ENCODE results near the gene P2RX5.

P2RX5 gene

DNA sequence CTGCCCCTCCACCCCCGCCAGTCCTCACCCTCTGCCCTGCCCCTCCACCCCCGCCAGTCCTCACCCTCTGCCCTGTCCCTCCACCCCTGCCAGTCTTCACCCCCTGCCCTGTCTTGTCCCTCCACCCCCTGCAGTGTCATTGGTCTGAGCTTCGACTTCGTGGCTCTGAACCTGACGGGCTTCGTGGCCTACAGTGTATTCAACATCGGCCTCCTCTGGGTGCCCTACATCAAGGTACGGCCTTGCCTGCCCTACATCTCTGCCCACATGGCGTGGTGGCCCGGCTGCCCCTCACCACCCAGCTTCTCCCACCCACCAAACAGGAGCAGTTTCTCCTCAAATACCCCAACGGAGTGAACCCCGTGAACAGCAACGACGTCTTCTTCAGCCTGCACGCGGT, 39.6 kb downstream of the P2RX5 start:
- no peak for DNase-seq

- DNase-seq, result no peak
Measured at GRCh38 chr17:3655766-3656165, 40.2 kb downstream of the P2RX5 start.

DNA sequence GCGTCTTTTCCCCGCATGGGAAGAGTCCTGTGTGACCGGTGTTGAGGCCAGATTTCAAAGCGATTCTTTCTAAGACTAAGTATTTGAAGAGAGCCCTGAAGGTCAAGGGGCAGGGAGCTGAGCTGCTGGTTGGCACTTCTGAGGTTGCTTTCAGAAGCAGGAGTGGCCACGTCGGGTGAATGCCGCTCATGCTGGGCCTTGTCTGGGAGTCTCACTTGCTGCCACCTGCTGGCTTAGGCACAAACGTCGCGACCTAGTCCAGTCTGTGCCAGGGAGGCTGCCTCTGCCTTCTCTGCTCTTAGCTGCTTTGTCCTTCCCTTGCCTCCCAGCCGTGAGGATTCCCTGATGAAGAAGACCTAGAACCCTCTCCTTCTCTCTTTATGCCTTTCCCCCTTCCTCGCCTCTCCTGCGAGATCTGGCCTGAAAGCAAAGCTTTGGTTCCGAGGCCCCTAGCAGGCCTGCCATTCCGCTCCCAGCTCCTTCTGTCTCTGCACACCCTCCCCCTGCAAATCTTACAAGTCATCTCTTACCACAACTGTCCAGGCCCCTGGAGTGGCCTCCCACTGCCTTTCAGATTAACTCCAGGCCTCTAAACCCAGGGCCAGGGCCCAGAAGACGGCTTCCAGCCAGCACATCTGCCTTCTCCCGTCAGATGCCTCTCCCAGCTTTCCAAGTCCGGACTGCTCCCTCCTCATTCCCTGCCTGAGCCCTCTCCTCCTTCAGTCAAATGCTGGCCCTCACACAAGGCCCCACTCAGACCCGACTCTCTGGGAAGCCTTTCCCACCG, 48.0 kb downstream of the P2RX5 start:
- no peak for DNase-seq

- DNase-seq, result no peak
Measured at GRCh38 chr17:3647251-3647650, 48.7 kb downstream of the P2RX5 start.

- no peak for DNase-seq
Measured at GRCh38 chr17:3645310-3645709, 50.6 kb downstream of the P2RX5 start.

DNA sequence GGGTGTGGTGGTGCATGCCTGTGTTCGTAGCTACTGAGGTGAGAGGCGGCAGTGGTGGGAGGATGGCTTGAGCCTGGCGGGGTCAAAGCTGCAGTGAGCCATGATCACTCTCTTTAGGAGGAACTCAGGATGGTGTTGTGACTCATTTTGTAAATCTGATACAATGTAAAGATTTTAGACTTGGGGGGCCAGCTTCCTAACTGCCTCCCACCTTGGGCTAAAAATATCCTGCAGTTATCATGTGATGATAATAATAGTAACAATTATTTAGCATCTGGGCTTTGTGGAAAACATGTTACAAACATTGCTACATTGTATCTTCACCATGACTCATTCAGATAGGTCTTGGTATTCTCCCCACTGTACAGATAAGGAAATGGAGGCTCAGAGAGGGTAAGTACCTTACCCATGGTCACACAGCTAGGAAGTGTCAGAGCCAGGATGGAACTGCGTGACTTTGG, 52.0 kb downstream of the P2RX5 start:
- DNase-seq, result no peak

DNA sequence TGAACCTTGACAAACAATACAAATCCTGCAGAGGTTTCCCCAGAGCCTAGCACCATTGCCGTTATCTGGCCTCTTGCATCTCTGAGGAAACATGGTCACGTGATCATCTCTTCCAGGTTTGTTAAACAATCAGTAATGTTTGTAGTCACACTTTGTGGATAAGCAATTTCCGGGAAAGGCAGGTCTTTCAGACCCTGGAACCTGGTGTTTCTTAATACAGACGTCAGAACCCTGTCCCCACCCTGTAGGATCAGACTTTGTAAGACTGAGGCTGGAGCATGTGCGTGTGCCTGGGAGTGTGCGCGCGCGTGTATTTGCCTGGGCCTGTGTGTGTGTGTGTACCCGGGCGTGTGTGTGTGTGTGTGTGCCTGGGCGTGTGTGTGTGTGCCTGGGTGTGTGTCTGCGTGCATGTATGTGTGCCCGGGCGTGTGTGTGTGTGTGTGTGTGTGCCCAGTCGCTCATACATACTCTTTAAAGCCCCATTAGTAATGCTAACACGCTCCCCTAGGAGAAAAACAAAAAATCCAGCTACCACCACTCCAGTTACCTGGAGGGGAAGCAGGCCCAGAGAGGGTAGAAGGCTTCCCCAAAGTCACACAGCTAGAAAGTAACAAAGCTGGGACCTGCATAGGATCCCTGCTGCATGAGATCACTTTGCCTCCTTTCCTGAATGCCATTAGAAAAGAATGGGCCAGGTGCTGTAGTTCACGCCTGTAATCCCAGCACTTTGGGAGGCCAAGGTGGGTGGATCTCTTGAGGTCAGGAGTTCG, 54.1 kb downstream of the P2RX5 start:
- DNase-seq, result no peak

DNA sequence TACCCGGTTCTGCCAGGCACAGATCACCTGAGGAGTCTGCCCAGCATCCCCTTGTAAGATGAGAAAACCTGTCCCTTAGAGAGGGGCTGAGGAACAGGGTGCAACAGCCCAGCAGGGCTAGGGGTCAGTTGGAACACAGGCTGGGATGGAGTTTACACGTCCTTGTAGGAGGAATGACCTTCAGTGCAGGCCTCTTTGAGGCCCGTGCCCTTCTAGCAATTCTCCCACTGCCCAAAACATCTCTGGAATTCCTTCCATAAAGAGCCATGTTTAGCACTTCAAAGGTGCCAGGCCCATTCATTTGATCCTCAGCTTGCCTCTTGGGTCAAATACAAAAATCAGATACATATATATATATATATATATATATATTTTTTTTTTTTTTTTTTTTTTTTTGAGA, 54.9 kb downstream of the P2RX5 start:
- DNase-seq, result no peak

GRCh38 chr17:3639981-3640596, 55.9 kb downstream of the P2RX5 start:
- DNase-seq, result no peak

DNA sequence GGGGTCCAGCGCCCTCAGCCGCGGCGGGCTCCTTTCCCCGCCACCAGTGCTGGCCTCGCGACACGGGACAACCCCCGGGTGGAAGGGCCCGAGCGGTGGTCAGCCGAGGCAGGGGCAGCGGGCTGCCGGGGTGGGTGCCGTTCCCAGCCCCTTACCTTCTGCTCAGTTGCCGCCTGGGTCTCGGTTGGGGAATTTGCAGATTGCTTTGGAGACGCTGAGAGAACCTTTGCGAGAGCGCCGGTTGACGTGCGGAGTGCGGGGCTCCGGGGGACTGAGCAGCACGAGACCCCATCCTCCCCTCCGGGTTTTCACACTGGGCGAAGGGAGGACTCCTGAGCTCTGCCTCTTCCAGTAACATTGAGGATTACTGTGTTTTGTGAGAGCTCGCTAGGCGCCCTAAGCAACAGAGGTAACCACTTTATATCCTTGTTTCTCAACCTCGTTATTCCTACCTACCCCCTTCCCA, 59.0 kb downstream of the P2RX5 start:
- DNase-seq, result no peak

DNA sequence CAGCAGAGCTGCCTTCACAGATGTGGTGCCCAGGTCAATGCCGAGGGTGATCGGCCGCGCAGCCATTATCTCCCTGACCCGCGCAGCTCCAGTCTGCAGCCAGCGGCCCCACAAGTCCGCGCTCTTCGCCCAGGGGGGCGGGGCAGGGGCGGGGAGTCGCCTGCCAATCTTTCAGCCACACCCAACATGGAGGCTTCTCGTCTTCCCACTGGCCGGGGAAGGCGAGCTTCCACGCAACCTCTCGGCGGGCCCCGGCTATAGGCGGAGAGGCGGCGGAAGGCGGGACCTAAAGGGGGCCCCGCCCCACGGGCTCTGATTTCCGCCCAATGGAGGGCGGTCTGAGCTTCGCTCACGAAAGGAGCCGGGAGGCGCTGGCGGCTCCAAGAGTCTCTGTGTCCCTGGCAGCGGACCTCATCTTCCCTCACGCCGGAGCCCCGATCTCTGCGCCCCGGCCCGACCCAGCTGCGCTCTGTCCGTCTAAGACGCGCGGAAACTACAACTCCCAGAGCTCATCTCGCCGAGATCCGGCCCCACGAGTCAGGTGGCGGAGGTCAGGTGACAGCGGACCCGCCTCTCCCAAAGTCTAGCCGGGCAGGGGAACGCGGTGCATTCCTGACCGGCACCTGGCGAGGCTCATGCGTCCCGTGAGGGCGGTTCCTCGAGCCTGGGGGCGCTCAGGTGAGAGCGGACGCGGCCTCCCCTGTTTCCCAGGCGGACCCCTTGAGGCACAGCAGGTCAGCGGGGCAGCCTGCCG, 59.6 kb downstream of the P2RX5 start, which contains the start of the genes CTNS and SHPK:
CTNS (plus strand) TSS at position 607 of the 754 bp plus-strand sequence. CDS start 3,447 bp downstream, outside the sequence.
SHPK (minus strand) TSS at position 97 of the 754 bp plus-strand sequence; CDS start at position 66, 31 bp downstream.
- peak; percentile 86 for DNase-seq

DNA sequence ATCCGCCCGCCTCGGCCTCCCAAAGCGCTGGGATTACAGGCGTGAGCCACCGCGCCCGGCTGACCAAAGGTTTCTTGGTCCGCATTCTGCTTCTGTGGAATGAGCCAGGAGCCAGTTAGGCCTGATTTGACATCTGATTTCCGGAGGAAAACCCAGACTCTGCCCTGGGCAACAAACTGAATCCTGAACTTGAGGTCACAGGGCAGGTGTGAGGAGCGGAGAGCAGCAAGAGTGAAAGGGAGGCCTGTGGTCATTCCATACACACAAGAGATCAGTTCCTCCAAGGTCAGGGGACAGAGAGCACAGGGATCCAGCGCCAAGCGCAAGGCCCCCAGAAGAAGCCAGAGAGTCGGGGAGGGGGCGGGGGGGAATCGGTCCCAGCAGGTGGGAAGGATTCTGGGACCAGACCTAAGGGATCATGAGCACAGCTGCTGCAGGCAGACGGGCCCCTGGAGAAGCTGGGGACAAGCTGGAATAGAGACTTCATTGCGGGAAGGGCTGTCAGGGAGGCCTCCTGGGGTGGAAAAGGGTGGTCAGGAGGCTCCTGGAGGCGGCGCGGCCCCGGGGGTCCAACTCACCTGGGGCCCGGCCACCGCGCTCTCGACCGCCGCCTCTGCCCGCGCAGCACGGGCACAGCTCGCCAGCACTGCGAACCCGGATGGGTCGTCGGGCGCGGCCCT, 60.3 kb downstream of the P2RX5 start:
- DNase-seq, result no peak

GRCh38 chr17:3632287-3632686, 63.7 kb downstream of the P2RX5 start:
- DNase-seq, result no peak

DNA sequence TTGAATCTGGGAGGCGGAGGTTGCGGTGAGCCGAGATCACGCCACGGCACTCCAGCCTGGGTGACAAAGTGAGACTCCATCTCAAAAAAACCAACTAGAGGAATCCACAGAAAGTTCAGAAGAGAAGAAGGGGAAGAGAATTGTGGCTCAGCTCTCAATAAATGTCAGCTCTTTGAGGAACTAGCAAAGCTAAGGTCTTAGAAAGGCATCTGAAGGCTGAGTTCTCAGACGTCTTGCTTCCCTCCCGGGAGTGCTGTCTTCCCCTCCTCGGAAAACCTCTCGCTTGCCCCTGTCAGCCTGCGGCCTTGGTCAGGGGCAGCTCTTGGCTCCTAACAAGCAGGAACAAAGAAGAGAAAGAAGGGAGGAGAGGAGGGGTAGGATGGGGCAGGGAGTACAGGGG, 65.2 kb downstream of the P2RX5 start:
- no peak for DNase-seq

DNA sequence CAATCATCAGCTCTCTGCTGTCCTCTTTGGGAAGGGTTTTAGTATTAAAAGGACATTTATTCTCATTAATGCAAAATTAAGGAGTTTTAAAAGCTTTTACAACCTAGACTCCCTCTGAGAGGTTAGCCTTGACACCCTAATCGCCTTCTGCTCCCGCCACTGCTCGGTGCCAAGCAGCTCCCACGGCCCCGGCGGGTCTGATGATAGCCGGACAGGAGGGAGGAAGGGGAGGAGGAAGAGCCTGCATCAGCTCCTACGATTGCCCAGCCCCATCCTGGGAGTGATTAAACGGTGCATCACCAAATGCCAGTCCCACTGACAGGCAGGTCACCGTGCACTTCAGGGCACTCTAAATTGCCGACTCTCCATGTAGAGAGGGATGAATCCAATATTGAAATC, 68.2 kb downstream of the P2RX5 start:
- DNase-seq, result no peak

GRCh38 chr17:3626831-3627768, 68.9 kb downstream of the P2RX5 start:
- no peak for DNase-seq

Data from NCI-H2029 (cell line).